Pancreas (tissue), 10 donors: ENCODE results near the gene MCTP2. TPM values are rescaled to one million over a fixed set of nuclear protein-coding genes. Genes with fewer than 3 reads are reported as not detected.

Source experiments
- ATAC-seq, 4 donors: fragments of 200-7000 bp; cut with Tn5 transposase; one replicate each; pipeline versions ENCODE4 v1.8.0 to v1.9.1; 2020; ENCODE audit warnings: mild to moderate bottlenecking in 4 of 4, moderate library complexity in 4 of 4
- DNase-seq, 6 donors: peaks; one replicate each; pipeline ENCODE4 v3.0.0-alpha.2; 2020
- FAIRE-seq: peaks from 2 replicates; lab custom pipeline; 2012; peaks lifted over from hg19 to GRCh38; lab: Jason Lieb, UNC
- H3K27ac ChIP-seq, 4 donors: fragments of 200-600 bp; sonication (generic); 1 replicate in 3 of 4; 2 replicates in 1 of 4; pipeline versions ENCODE4 v1.5.0 to v1.8.0; 2020
- H3K27me3 ChIP-seq, 4 donors: fragments of 200-600 bp; one replicate each; pipeline ENCODE4 v1.8.0; 2021
- H3K36me3 ChIP-seq, 3 donors: fragments of 200-600 bp; sonication (generic) in 1 of 3; one replicate each; pipeline versions ENCODE4 v1.5.0 to v1.8.0; 2020 to 2021
- H3K4me1 ChIP-seq, 3 donors: fragments of 200-600 bp; one replicate each; pipeline ENCODE4 v1.8.0; 2021
- H3K4me3 ChIP-seq, 4 donors: fragments of 200-600 bp; sonication (generic) in 2 of 4; one replicate each; pipeline versions ENCODE4 v1.5.0 to v1.8.0; 2020 to 2021
- H3K9me3 ChIP-seq, 4 donors: fragments of 200-600 bp; one replicate each; pipeline ENCODE4 v1.8.0; 2021
- WGBS, 2 donors: extraction: QIAGEN DNeasy Blood & Tissue Kit; methylation state at CpG; one replicate each; pipeline ENCODE4 v1.1.7; 2013; 5-methylcytosine and 5-hydroxymethylcytosine counted together
- intact Hi-C, 3 donors: fragments of 100-400 bp; cut with DNase I; formaldehyde crosslinking; loops; one replicate each; pipeline versions ENCODE4 v1.11.1 to v1.14.2; 2022
- polyA plus RNA-seq, 2 donors: library from polyadenylated mRNA; stranded (reverse); fragments of 200-250 nt; gene quantifications; one replicate each; pipeline ENCODE4 v1.2.3, GENCODE V29; 2013
- total RNA-seq, 6 donors: library from RNA; stranded (reverse); fragmentation: NEBNext Ultra II Directional in 4 of 6; extraction: Animal tissue kit (Norgen Biotek cat#: 25700) in 4 of 6; gene quantifications; one replicate each; pipeline versions ENCODE4 v1.2.1 to v1.2.4, GENCODE V29; 2021 to 2023
- TF ChIP-seq, protein P1 (sequence below), 4 donors: fragments of 200-600 bp; sonication (generic) in 3 of 4; IDR thresholded peaks; one replicate each; pipeline versions ENCODE4 v1.5.0 to v1.8.0; 2021; ENCODE audit warnings: antibody characterized with exemption in 4 of 4
- donor health status: healthy with polysubstance abuse.
- donor health status: DM: no; HTN: no; CAD: no; lungs with moderate emphysema.
- donor health status: DM: no; HTN: no; CAD: no.
- donor health status: control.
- donor health status: control.
- donor health status: Bipolar disorder and iron deficiency.
- donor health status: DM: yes; HTN: yes; CAD: no.
- donor health status: DM: no; HTN: no; CAD: no.
- donor health status: DM: no; HTN: no; CAD: no.
- donor health status: DM: yes; HTN: yes; CAD: no.

Gene MCTP2
- total and polyA plus RNA-seq, 8 donors, result 3.7 to 21.4 (median 14.7) TPM

DNA sequence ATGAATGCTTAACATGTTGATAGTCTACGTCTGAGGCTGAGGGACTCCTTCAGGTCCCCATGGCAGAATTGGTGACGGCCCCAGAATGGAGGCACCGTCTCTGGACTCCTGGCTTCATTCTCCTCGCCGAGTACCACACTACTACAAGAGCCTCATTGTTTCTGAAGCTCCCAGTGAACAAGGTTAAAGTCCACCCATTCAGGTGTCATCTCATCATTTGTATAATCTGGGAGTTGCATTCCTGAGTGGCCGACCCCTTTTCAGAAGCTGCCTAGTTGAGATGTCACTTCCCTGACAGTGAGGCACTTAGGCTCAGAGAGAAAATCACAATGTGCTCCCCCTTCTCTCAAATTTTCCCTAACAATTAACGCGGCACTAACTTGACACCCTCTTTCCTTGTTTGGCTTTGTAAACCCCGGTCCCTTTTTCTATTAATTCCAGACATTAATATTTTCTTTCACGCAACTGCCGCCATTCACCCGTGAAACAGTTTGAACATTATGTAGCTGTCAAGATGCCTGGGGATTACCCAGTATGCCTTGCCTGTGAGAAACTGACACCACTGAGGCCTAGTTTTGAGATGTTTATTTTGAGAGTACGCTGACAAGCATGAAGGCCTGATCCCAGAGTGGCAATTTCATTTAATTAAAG, 105.6 kb downstream of the MCTP2 start:
- intact Hi-C loops, result no loop called here
- Histone ChIP-seq H3K4me1 (no peaks in the 10 kb centered on the region), H3K4me3 (no peak overlapping the region), H3K9me3 (no peaks in the 10 kb centered on the region), H3K27me3 (no peaks in the 10 kb centered on the region), H3K36me3 (no peaks in the 10 kb centered on the region), H3K27ac (no peak overlapping the region)
- no peak for DNase-seq
- FAIRE-seq, result no peak
- WGBS, 2 donors, result 86 to 89% methylated on average over 13 of the region's 13 CpGs
- TF ChIP-seq, protein P1, sequence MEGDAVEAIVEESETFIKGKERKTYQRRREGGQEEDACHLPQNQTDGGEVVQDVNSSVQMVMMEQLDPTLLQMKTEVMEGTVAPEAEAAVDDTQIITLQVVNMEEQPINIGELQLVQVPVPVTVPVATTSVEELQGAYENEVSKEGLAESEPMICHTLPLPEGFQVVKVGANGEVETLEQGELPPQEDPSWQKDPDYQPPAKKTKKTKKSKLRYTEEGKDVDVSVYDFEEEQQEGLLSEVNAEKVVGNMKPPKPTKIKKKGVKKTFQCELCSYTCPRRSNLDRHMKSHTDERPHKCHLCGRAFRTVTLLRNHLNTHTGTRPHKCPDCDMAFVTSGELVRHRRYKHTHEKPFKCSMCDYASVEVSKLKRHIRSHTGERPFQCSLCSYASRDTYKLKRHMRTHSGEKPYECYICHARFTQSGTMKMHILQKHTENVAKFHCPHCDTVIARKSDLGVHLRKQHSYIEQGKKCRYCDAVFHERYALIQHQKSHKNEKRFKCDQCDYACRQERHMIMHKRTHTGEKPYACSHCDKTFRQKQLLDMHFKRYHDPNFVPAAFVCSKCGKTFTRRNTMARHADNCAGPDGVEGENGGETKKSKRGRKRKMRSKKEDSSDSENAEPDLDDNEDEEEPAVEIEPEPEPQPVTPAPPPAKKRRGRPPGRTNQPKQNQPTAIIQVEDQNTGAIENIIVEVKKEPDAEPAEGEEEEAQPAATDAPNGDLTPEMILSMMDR (IDR thresholded peaks at IDR 0.05), result no peak
- ATAC-seq, result no peak

DNA sequence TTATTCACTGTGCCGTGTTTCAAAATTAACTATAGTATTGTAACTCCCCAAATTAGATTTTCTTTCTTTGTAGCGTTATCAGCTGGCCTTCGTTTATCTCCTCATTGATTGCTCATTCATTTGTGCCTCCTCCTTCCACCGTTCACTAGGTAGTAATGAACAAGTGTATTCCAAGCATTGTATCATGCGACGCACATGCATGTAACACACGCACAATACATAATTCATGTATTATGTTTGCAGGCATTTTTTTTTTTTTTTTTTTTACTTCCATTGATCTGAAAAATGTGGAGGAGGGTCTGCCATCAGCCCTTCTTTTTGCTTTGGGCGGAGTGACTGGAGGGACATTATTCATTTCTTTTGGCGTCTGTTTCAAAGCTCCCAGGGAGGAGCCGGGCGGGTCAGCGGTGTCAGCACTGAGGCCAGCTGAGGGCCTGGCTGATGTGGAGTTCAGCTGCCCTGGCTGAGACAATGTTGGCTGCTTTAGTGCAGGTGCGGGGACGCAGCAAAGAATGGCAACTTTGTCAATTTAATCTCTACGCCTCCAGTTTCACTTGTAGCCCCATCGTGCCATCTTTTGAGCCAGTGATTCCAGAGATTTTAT, 107.0 kb downstream of the MCTP2 start:
- no peak for ATAC-seq
- TF ChIP-seq, protein P1 (IDR thresholded peaks at IDR 0.05), result no peak
- intact Hi-C loops, result no loop called here
- Histone ChIP-seq H3K4me1 (no peaks in the 10 kb centered on the region), H3K9me3 (no peaks in the 10 kb centered on the region), H3K27me3 (no peaks in the 10 kb centered on the region), H3K27ac (no peak overlapping the region), H3K36me3 (no peaks in the 10 kb centered on the region), H3K4me3 (no peak overlapping the region)
- WGBS, 2 donors, result 88 to 90% methylated on average over 16 of the region's 16 CpGs
- no peak for FAIRE-seq
- no peak for DNase-seq

DNA sequence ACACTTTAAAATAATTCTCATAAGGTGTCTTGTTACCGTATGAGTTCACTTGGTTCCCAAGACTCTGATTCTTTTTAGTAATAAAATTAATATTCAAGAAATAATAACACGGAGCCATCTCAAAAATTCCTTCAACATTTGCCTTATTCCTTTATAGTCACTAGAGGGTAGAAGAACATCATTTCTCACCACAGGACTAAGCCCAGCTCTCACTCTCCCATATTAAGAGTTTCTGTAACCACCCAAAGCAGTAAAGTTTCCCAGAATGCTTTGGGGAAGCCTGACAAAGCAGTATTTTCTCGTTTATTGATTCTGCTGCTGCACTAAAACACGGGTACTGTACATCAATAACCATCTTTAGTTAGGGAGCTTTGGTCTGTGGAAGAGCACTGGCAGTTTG, 114.9 kb downstream of the MCTP2 start:
- no peaks in the 10 kb centered on the region for H3K4me1 ChIP-seq
- H3K36me3 ChIP-seq, result no peaks in the 10 kb centered on the region
- FAIRE-seq (no peak), ATAC-seq (peak in 1 of 4 donors; percentile 23), DNase-seq (no peak)
- no peaks in the 10 kb centered on the region for H3K9me3 ChIP-seq
- no peak overlapping the region for H3K27ac ChIP-seq
- H3K4me3 ChIP-seq, result no peak overlapping the region
- intact Hi-C loops, result no loop called here
- WGBS, 2 donors, result 80 to 82% methylated on average over 4 of the region's 4 CpGs
- TF ChIP-seq, protein P1 (IDR thresholded peaks at IDR 0.05), result no peak
- H3K27me3 ChIP-seq, result no peaks in the 10 kb centered on the region

DNA sequence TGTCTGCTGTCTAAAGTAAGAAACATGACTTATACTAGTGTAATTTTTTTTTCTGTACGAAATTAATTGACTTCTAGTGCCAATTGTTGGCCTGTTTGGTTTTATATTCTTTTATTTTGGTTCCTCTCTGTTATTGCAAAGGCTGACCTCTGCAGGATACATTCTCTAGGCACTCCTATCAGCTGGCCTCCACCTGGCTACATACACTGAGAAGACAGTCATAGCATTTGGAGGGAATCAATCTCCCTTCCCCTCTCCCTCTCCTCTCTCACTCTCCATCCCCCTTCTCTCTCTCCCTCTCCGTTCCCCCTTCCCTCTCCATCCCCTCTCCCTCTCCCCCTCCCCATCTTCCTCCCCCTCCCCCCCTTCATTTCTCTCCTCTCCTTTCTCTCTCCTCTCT, 116.7 kb downstream of the MCTP2 start:
- Histone ChIP-seq H3K27ac (no peak overlapping the region), H3K9me3 (no peaks in the 10 kb centered on the region), H3K27me3 (no peaks in the 10 kb centered on the region), H3K4me1 (no peaks in the 10 kb centered on the region), H3K4me3 (no peak overlapping the region), H3K36me3 (no peaks in the 10 kb centered on the region)
- WGBS, 2 donors, result 65 to 78% methylated on average over 2 of the region's 2 CpGs
- no peak for ATAC-seq
- no peak for FAIRE-seq
- TF ChIP-seq, protein P1 (IDR thresholded peaks at IDR 0.05), result no peak
- no peak for DNase-seq
- intact Hi-C loops, result no loop called here

DNA sequence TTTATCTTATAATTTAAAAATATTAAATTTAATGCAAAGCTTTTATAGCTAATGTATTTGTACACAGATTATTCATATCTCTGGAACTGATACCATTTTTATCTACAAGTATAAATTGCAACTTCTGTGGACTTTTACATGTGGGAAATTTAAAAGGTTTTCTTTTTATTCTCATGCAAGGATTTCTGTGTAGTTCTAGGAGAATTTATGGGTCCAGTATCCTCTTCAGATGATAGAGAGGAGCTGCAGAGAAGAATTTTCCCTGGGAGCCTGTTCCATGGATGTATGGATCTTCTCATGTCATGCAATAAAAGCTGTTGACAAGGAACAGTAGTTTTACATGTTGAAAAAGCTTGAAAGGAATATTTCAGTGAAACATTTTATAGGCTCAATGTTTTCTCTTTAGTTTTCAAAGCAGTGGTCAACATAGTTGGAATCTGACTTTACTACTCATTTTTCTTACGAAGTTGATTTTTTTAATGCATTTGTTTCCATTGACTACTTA, 119.7 kb downstream of the MCTP2 start:
- Histone ChIP-seq H3K4me3 (no peak overlapping the region), H3K27me3 (no peaks in the 10 kb centered on the region), H3K4me1 (no peaks in the 10 kb centered on the region), H3K9me3 (no peaks in the 10 kb centered on the region), H3K36me3 (no peaks in the 10 kb centered on the region), H3K27ac (no peak overlapping the region)
- TF ChIP-seq, protein P1 (IDR thresholded peaks at IDR 0.05), result no peak
- 97 to 98% methylated on average over 1 of the region's 1 CpG for WGBS, 2 donors
- intact Hi-C loops, result no loop called here
- DNase-seq (no peak), FAIRE-seq (no peak), ATAC-seq (no peak)
